Gastrocnemius medialis (tissue), 4 donors: ENCODE data around the gene TAS1R3.

Experiments used
- POLR2A ChIP-seq, 2 donors: fragments of 450-650 bp; IDR thresholded peaks; one replicate each; pipeline ENCODE4 v1.6.1; 2017; ENCODE audit warnings: antibody characterized with exemption in 2 of 2, mild to moderate bottlenecking in 2 of 2, moderate library complexity in 2 of 2
- TF ChIP-seq, protein P1 (sequence below), 5 experiments: fragments of 450-650 bp in 3 of 5; fragments of 200-600 bp in 2 of 5; sonication (generic) in 2 of 5; IDR thresholded peaks in 4 of 5; conservative IDR thresholded peaks in 1 of 5; 1 replicate in 4 of 5; 2 replicates in 1 of 5; pipeline ENCODE4 v1.5.1; 2016 to 2019; ENCODE audit warnings: antibody characterized with exemption in 5 of 5, mild to moderate bottlenecking in 3 of 5, moderate library complexity in 3 of 5

GRCh38 chr1:1282998-1283397 is 48.1 kb upstream of the TAS1R3 start:
- TF ChIP-seq POLR2A (IDR thresholded peaks at IDR 0.05) = no peak
- TF ChIP-seq, protein P1, sequence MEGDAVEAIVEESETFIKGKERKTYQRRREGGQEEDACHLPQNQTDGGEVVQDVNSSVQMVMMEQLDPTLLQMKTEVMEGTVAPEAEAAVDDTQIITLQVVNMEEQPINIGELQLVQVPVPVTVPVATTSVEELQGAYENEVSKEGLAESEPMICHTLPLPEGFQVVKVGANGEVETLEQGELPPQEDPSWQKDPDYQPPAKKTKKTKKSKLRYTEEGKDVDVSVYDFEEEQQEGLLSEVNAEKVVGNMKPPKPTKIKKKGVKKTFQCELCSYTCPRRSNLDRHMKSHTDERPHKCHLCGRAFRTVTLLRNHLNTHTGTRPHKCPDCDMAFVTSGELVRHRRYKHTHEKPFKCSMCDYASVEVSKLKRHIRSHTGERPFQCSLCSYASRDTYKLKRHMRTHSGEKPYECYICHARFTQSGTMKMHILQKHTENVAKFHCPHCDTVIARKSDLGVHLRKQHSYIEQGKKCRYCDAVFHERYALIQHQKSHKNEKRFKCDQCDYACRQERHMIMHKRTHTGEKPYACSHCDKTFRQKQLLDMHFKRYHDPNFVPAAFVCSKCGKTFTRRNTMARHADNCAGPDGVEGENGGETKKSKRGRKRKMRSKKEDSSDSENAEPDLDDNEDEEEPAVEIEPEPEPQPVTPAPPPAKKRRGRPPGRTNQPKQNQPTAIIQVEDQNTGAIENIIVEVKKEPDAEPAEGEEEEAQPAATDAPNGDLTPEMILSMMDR (IDR thresholded peaks at IDR 0.05 in 4 of 5, conservative IDR thresholded peaks at IDR 0.05 in 1 of 5) = no peak
